Measurements from ENCODE around the gene PRIMPOL.
"Not testable (repeated sequence)": the region's sequence is repeated elsewhere in the genome, so short reads cannot be mapped to it uniquely, and the experiment has no call there.

PRIMPOL gene

GRCh38 chr4:184739575-184739974 lies 90.0 kb downstream of the PRIMPOL start:
- H3K9me3 ChIP-seq (ENCODE audit: control insufficient read depth, low read length); H3K27ac ChIP-seq (ENCODE audit: low read depth, low read length, severe bottlenecking); H3K36me3 ChIP-seq (ENCODE audit: control insufficient read depth, insufficient read depth, low read length); H3K4me3 ChIP-seq (ENCODE audit: extremely low read depth, insufficient read depth, low read length, poor library complexity, severe bottlenecking); H3K4me1 ChIP-seq (ENCODE audit: control insufficient read depth, insufficient read depth, low read length, poor library complexity, severe bottlenecking): not testable (repeated sequence)
- no CpG with 5 or more reads among the region's 1 CpG for WGBS, 2 experiments (ENCODE audit: insufficient coverage in 2 of 2)

- H3K36me3 ChIP-seq (ENCODE audit: control insufficient read depth, insufficient read depth, low read length), result no peaks in the 10 kb centered on the region
- peaks cover 2% of the 10 kb centered on the region for H3K4me1 ChIP-seq (ENCODE audit: control insufficient read depth, insufficient read depth, low read length, poor library complexity, severe bottlenecking)
- H3K4me3 ChIP-seq (ENCODE audit: extremely low read depth, insufficient read depth, low read length, poor library complexity, severe bottlenecking), result no peak overlapping the region
- H3K27ac ChIP-seq (ENCODE audit: low read depth, low read length, severe bottlenecking), result no peak overlapping the region
- H3K9me3 ChIP-seq (ENCODE audit: control insufficient read depth, low read length), result no peaks in the 10 kb centered on the region
- 96 to 97% methylated on average over 15 to 17 of the region's 20 CpGs for WGBS, 2 experiments (ENCODE audit: insufficient coverage in 2 of 2)
Observed at GRCh38 chr4:184740980-184741391, 91.4 kb downstream of the PRIMPOL start.

- 83% methylated on average over 1 of the region's 1 CpG; no CpG with 5 or more reads in 1 of the 2 experiments for WGBS, 2 experiments (ENCODE audit: insufficient coverage in 2 of 2)
Observed at GRCh38 chr4:184741651-184742050, 92.1 kb downstream of the PRIMPOL start.

GRCh38 chr4:184743650-184744049 lies 94.1 kb downstream of the PRIMPOL start:
- 69 to 93% methylated on average over 3 to 4 of the region's 4 CpGs for WGBS, 2 experiments (ENCODE audit: insufficient coverage in 2 of 2)
- peaks cover 13% of the 10 kb centered on the region for H3K4me1 ChIP-seq (ENCODE audit: control insufficient read depth, insufficient read depth, low read length, poor library complexity, severe bottlenecking)
- no peaks in the 10 kb centered on the region for H3K9me3 ChIP-seq (ENCODE audit: control insufficient read depth, low read length)
- no peaks in the 10 kb centered on the region for H3K36me3 ChIP-seq (ENCODE audit: control insufficient read depth, insufficient read depth, low read length)
- no peak overlapping the region for H3K27ac ChIP-seq (ENCODE audit: low read depth, low read length, severe bottlenecking)
- H3K4me3 ChIP-seq (ENCODE audit: extremely low read depth, insufficient read depth, low read length, poor library complexity, severe bottlenecking), result no peak overlapping the region

More at GRCh38 chr4:184741651-184742050, 92.1 kb downstream of the PRIMPOL start:
- not testable (repeated sequence) for H3K4me1 ChIP-seq (ENCODE audit: control insufficient read depth, insufficient read depth, low read length, poor library complexity, severe bottlenecking); H3K4me3 ChIP-seq (ENCODE audit: extremely low read depth, insufficient read depth, low read length, poor library complexity, severe bottlenecking); H3K27ac ChIP-seq (ENCODE audit: low read depth, low read length, severe bottlenecking); H3K36me3 ChIP-seq (ENCODE audit: control insufficient read depth, insufficient read depth, low read length); H3K9me3 ChIP-seq (ENCODE audit: control insufficient read depth, low read length)

- WGBS, 2 experiments (ENCODE audit: insufficient coverage in 2 of 2), result 91 to 96% methylated on average over 6 to 10 of the region's 10 CpGs
- H3K4me3 ChIP-seq (ENCODE audit: extremely low read depth, insufficient read depth, low read length, poor library complexity, severe bottlenecking), result no peak overlapping the region
Observed at GRCh38 chr4:184744236-184744635, 94.7 kb downstream of the PRIMPOL start.

More at GRCh38 chr4:184744236-184744635, 94.7 kb downstream of the PRIMPOL start:
- no peaks in the 10 kb centered on the region for H3K9me3 ChIP-seq (ENCODE audit: control insufficient read depth, low read length)
- H3K4me1 ChIP-seq (ENCODE audit: control insufficient read depth, insufficient read depth, low read length, poor library complexity, severe bottlenecking), result peaks cover 13% of the 10 kb centered on the region
- H3K36me3 ChIP-seq (ENCODE audit: control insufficient read depth, insufficient read depth, low read length), result no peaks in the 10 kb centered on the region
- no peak overlapping the region for H3K27ac ChIP-seq (ENCODE audit: low read depth, low read length, severe bottlenecking)
